ENCODE data around the gene SSB. TPM values are rescaled to one million over a fixed set of nuclear protein-coding genes. Genes with fewer than 3 reads are reported as not detected.
"Not testable (repeated sequence)": the region's sequence is repeated elsewhere in the genome, so short reads cannot be mapped to it uniquely, and the experiment has no call there.

Gene SSB
- total RNA-seq, 1 experiment from 2014 or later = 159 TPM

DNA sequence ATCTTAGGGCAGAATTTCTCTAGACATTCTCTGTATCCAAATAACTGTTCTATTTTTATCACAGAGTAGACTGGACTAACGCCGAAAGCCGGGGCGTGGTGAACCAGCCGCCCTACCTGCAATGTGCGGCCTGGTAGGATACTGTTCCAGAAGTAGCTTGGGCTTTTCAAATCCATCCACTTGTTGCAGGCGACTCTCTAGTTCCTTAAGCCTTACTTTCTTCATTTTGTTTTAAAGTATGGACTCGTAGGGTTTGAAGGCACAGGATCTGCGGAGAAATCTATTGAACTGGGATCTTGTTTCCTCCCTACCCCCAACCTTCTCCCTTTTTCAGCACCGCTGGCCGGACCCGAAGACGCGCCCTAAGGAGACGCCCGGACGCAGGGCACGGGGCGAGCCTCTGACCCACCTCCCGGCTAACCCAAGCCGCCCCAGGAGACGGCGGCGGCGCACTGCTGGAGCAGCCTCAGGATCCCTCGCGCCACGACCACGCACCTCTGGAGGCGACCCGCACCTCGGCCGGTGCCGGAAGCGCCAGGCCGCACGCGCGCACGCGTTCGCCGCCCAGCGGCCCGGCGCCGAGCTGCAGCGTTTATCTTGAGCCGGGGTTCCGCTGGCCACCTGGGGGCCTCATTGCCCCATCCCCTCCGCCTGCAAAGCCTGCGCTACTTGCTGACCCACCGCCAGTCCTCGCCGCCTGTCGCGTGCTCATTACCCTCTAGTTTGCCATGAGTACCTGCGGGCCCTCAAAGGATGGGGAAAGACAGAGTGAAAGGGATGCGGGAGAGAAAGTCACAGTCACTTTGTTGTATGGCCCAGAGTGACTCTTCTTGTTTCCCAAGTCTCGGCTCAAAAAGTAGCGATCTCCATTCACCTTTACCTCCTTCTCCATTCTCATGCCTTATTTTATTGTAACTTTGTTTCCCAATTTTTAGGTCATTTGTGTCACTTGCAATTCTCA is 26.0 kb downstream of the SSB start, which contains the start of gene METTL5:
Gene METTL5 (minus strand): TSS at position 533 of the 961 bp plus-strand sequence. CDS start 308 bp downstream, at position 225.
- in situ Hi-C loops (cut with HindIII; ENCODE audit: low sequenced_read_pairs) = no loop called here
- peak; percentile 75 for DNase-seq (ENCODE audit: low spot score)

DNA sequence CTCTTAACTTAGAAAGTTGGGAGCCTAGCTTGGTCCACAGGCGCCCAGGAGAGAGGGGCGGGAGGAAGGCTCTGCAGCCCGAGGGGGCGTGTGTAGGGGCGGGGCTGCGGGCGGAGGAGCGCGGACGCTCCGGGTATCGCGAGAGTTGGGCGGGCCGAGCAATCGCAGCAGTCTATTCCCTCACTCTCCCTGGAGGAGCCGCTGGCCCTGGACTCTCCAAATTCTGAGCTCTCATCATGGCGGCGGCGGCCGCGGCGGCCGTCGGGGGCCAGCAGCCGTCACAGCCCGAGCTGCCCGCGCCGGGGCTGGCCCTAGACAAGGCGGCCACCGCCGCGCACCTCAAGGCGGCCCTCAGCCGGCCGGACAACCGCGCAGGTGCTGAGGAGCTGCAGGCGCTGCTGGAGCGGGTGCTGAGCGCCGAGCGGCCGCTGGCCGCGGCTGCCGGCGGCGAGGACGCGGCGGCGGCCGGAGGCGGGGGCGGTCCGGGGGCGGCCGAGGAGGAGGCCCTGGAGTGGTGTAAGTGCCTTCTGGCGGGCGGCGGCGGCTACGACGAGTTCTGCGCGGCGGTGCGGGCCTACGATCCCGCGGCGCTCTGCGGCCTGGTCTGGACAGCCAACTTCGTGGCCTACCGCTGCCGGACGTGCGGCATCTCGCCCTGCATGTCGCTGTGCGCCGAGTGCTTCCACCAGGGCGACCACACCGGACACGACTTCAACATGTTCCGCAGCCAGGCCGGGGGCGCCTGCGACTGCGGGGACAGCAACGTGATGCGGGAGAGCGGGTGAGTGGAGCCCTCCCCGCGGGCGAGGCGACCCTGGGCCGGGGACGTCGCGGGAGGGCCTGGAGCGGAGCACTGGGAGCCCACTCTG is 28.8 kb downstream of the SSB start, which contains the start of gene UBR3:
Gene UBR3 (plus strand): TSS at position 183 of the 869 bp plus-strand sequence. CDS start 54 bp downstream, at position 237.
- in situ Hi-C loops (cut with HindIII; ENCODE audit: low sequenced_read_pairs) = no loop called here
- peak; percentile 91 for DNase-seq (ENCODE audit: low spot score)

DNA sequence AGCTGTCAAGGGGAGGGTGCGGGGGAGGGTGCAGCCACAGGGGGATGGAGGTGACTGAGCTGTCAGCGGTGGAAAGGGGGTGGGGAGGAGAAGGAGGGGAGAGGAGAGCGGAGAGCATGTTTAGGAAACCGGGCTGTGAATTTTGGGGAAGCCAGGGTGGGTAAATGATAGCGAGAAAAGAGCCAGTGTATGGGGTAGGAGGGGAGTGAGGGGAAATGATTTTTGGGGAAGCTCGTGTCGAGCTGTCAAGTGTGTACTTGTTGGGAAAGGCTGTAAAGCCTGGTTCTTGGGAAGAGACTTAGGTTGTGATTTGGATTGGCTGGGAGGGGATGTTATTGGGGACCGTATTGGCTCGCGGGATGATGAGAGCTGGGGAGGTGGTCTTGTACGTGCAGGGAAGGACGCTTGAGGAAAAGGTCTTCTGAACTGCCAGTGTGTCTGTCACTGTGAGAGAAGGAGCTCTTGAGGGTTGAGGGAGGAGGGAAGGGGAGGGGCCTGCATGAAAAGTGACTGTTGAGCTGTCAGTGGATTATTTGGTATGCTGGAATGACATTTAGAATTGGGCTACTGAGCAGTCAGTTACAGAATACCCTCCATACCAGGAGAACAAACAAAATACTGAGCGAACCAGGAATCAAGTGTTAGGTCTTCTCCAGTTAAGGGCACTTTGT is 29.6 kb downstream of the SSB start:
- peak; percentile 70 for DNase-seq (ENCODE audit: low spot score)
- in situ Hi-C loops (cut with HindIII; ENCODE audit: low sequenced_read_pairs) = no loop called here

- in situ Hi-C loops (cut with HindIII; ENCODE audit: low sequenced_read_pairs) = no loop called here
- no peak for DNase-seq (ENCODE audit: low spot score)
Observed at GRCh38 chr2:169834401-169834800, 35.7 kb downstream of the SSB start.

DNA sequence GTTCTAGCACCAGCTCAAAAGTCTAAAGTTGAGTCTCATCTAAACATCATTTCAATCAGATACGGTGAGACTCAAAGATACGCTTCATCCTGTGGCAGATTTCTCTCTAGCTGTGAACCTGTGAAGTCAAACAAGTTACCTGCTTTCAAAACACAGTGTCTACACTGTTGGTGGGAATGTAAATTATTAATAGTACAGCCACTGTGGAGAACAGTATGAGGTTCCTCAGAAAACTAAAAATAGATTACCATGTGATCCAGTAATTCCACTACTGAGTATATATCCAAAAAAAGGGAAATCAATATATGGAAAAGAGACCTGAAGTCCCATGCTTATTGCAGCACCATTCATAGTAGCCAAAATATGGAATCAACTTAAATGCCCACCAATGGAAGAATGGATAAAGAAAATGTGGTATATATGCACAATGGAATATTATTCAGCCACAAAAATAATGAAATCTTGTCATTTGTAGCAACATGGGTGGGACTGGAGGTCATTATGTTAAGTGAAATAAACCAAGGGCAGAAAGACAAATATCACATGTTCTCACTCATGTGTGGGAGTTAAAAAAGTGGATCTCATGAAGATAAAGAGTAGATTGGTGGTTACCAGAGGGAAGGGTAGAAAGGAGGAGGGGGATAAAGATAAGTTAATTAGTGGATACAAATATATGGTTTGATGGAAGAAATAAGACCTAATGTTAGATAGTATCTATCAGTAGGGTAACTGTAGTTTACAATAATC is 40.2 kb downstream of the SSB start:
- DNase-seq (ENCODE audit: low spot score) = no peak
- in situ Hi-C loops (cut with HindIII; ENCODE audit: low sequenced_read_pairs) = no loop called here

GRCh38 chr2:169839954-169840746 is 41.5 kb downstream of the SSB start:
- in situ Hi-C loops (cut with HindIII; ENCODE audit: low sequenced_read_pairs) = no loop called here
- no peak for DNase-seq (ENCODE audit: low spot score)

DNA sequence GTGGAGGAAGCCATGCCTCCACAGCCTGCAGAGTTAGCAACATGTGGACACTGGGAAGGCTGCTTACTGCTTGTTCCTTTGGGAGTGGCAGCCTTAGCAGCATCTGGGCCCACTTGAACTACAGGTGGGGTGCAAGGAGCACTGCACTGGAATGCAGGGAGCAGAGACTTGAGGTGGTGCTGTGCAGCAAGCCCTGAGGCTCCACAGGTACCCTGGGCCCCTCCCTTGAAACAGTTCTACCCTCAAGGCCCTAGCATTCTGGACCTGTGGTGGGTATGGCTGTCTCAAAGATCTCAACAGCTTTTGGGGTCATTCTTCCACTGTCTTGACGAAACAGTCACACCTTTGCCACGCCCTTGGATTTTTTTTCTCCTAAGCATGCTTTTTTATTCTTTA is 42.1 kb downstream of the SSB start:
- in situ Hi-C loops (cut with HindIII; ENCODE audit: low sequenced_read_pairs) = no loop called here
- no peak for DNase-seq (ENCODE audit: low spot score)

DNA sequence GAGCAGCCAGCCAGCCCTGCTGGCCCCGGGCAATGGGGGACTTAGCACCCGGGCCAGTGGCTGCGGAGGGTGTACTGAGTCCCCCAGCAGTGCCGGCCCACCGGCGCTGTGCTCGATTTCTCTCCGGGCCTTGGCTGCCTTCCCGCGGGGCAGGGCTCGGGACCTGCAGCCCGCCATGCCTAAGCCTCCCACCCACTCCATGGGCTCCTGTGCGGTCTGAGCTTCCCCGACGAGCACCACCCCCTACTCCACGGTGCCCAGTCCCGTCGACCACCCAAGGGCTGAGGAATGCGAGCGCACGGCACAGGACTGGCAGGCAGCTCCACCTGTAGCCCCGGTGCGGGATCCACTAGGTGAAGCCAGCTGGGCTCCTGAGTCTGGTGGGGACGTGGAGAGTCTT is 43.0 kb downstream of the SSB start:
- DNase-seq (ENCODE audit: low spot score); in situ Hi-C loops (cut with HindIII; ENCODE audit: low sequenced_read_pairs): not testable (repeated sequence)

DNA sequence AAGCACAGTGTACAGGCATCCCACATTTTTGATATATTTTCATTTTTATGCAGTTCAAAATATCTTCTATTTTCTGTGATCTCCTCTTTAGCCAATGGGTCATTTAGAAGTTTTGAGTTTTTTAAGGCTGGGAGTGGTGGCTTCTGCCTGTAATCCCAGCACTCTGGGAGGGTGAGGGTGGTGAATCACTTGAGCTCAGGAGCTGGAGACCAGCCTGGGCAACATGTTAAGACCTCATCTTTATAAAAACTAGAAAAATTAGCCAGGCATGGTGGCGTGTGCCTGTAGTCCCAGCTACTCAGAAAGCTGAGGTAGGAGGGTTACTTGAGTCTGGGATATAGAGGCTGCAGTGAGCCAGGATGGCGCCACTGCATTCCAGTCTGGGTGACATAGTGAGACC is 46.3 kb downstream of the SSB start:
- DNase-seq (ENCODE audit: low spot score) = no peak
- in situ Hi-C loops (cut with HindIII; ENCODE audit: low sequenced_read_pairs) = no loop called here

GRCh38 chr2:169848959-169849693 is 50.5 kb downstream of the SSB start:
- in situ Hi-C loops (cut with HindIII; ENCODE audit: low sequenced_read_pairs); DNase-seq (ENCODE audit: low spot score): not testable (repeated sequence)

GRCh38 chr2:169849710-169850109 is 51.0 kb downstream of the SSB start:
- DNase-seq (ENCODE audit: low spot score) = no peak
- in situ Hi-C loops (cut with HindIII; ENCODE audit: low sequenced_read_pairs) = no loop called here

DNA sequence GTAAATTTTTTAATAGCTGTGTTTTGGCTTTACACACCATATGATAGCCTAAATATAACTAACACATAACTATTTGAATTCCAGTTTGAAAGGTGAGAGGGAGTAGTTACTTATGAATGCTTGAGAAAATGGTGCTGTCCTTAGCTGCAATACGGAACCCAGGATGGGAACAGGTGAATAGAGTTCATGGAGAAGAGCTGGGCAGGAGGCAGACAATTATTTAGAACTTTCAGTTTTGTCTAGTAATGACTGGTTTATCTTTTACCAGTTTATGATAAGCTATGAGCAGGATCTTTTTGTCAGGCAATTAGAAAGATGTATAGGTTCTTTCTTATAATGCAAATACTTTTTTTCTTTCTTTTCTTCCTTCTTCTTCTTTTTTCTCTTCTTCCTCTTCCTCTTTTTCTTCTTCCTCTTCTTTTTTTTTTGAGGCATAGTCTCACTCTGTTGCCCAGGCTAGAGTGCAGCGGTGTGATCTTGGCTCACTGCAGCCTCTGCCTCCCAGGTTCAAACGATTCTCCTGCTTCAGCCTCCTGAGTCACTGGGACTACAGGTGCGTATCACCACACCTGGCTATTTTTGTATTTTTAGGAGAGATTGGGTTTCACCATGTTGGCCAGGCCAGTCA is 54.5 kb downstream of the SSB start:
- in situ Hi-C loops (cut with HindIII; ENCODE audit: low sequenced_read_pairs) = no loop called here
- no peak for DNase-seq (ENCODE audit: low spot score)

- in situ Hi-C loops (cut with HindIII; ENCODE audit: low sequenced_read_pairs) = not testable (repeated sequence)
Observed at GRCh38 chr2:169855281-169856258, 56.9 kb downstream of the SSB start.

DNA sequence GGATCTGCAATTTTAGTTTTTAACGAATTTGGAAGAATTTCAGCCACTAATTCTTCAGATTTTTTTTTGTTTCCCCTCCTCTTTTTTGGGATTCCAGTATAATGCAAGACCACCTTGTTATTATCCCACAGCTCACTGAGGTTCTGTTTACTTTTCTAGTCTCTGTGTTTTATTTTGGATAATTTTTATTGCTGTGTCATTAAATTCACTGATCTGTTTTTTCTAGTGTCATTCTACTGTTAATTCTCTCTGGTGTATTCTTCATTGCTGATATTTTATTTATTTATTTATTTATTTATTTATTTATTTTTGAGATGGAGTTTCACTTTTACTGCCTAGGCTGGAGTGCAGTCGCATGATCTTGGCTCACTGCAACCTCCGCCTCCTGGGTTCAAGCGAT is 60.8 kb downstream of the SSB start:
- in situ Hi-C loops (cut with HindIII; ENCODE audit: low sequenced_read_pairs) = no loop called here
- DNase-seq (ENCODE audit: low spot score) = no peak

More at GRCh38 chr2:169855281-169856258, 56.9 kb downstream of the SSB start:
- not testable (repeated sequence) for DNase-seq (ENCODE audit: low spot score)

DNA sequence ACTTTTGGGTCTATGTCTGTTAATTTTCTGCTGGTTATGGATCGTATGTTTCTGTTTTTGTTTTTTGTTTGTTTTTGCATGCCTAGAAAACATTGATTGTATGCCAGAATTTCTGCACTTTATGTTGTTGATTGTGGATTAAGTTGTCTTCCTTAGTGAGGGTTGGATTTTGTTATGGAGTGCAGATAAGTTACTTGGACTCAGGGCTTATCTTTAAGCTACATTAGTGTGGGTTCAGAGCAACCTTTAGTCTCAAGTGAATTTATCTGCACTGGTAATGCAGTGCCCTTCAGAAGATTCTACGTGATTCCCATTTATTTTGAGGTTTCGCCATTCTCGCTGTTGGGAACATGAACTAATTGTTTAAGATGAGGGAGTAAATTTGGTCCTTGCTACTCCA is 61.5 kb downstream of the SSB start:
- DNase-seq (ENCODE audit: low spot score) = no peak
- in situ Hi-C loops (cut with HindIII; ENCODE audit: low sequenced_read_pairs) = no loop called here

Data from G401 (cell line).